Gastroesophageal sphincter (tissue), 3 donors: ENCODE results near the gene SLC5A6.

Experiments
- POLR2A ChIP-seq, 2 donors: fragments of 450-650 bp; IDR thresholded peaks; one replicate each; pipeline ENCODE4 v1.6.1; 2017; ENCODE audit warnings: antibody characterized with exemption in 2 of 2, mild to moderate bottlenecking in 2 of 2, moderate library complexity in 1 of 2
- TF ChIP-seq, protein P1 (sequence below), 4 experiments: fragments of 200-600 bp in 2 of 4; fragments of 450-650 bp in 2 of 4; sonication (generic) in 1 of 4; IDR thresholded peaks; one replicate each; pipeline ENCODE4 v1.5.1; 2017 to 2019; ENCODE audit warnings: antibody characterized with exemption in 4 of 4, mild to moderate bottlenecking in 2 of 4, moderate library complexity in 2 of 4

DNA sequence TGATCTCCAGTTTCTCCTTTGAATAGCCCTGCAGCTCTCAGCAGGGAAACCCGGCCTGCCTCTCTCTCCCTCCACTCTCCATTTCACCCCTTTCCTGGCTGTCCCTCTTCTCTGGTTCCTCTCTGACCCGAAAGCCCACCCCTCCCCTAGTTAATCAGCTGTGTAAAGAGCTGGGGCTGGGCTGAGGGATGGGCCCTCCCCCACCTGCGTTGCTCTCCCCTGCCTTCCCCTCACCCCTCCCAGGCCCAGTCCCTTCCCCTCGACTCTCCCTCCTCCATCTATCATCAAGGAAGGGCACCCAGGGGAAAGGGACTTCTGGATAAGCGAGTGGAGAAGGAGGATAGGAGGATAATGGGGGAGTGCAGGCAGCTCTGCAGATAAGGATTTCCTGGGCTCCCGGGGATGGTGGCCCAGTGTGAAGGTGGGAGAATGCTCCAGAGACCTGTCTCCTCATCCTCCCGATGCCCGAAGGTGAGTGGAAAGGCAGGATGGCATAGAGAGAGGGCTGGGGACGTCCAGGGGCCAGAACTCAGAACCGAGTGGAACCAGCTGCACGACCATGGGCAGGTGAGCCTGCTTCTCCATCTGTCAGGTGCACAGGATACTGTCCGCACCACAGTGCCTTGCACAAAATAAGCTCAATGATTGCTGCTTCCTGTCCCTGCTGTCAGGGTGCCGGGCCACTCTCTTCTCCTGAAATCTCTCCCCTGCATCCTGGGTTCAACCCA, 38.7 kb upstream of the SLC5A6 start:
- TF ChIP-seq POLR2A (IDR thresholded peaks at IDR 0.05), result no peak
- TF ChIP-seq, protein P1, sequence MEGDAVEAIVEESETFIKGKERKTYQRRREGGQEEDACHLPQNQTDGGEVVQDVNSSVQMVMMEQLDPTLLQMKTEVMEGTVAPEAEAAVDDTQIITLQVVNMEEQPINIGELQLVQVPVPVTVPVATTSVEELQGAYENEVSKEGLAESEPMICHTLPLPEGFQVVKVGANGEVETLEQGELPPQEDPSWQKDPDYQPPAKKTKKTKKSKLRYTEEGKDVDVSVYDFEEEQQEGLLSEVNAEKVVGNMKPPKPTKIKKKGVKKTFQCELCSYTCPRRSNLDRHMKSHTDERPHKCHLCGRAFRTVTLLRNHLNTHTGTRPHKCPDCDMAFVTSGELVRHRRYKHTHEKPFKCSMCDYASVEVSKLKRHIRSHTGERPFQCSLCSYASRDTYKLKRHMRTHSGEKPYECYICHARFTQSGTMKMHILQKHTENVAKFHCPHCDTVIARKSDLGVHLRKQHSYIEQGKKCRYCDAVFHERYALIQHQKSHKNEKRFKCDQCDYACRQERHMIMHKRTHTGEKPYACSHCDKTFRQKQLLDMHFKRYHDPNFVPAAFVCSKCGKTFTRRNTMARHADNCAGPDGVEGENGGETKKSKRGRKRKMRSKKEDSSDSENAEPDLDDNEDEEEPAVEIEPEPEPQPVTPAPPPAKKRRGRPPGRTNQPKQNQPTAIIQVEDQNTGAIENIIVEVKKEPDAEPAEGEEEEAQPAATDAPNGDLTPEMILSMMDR (IDR thresholded peaks at IDR 0.05), result no peak
